Skeletal muscle cell (primary cell): Measurements from ENCODE around the gene CTH.
"Not testable (repeated sequence)": the region's sequence is repeated elsewhere in the genome, so short reads cannot be mapped to it uniquely, and the experiment has no call there.

Experiments used
- DNase-seq: peaks from one replicate; pipeline ENCODE4 v3.0.0-alpha.2; 2010; ENCODE audit warnings: low read depth
- H3K4me3 ChIP-seq: 2 replicates; pipeline ENCODE4 v1.5.1; 2011; ENCODE audit warnings: low read depth, mild to moderate bottlenecking, control low read depth, low read length, moderate library complexity

Gene CTH

DNA sequence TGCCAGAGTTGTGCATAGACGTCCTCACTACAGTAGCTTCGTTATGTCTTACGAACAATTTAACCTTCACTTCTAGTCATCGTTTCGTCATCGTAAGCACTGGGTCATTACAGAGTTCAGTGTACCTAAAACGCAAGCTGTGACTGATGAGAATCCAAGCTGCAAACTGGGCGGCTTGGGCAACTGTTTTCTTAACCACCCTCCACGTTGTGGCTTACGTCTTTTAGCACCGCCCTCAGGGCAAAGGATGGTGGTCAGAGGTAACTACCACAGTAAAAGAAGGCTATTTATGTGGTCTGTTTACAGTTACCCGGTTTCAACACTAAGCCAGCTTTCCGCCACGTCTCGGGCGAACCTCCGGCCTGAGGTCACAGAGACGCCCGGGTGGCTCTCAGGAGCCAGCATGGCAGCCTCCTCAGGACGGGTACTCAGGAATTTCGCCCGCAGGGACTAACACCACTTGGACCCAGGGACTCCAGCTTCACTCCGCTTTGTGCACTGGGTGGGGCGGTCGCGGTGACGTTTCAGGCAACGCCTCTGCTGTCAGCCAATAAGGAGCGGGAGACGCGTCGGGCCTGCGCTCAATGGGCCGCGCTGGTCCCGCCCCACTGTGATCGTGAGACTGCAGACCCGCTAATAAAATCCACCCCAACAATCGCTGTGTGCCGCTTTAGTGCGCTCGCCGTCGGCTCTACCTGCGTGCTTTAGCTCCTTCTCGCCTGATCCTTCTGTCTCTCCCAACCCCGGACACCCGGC is at the start of gene CTH:
Gene CTH, plus strand, starts transcription at position 665 of the 756 bp plus-strand sequence. CDS start 148 bp downstream, outside the sequence.
- peak within 1 kb of the TSS; percentile 93 for H3K4me3 ChIP-seq
- peak; percentile 93 for DNase-seq

DNA sequence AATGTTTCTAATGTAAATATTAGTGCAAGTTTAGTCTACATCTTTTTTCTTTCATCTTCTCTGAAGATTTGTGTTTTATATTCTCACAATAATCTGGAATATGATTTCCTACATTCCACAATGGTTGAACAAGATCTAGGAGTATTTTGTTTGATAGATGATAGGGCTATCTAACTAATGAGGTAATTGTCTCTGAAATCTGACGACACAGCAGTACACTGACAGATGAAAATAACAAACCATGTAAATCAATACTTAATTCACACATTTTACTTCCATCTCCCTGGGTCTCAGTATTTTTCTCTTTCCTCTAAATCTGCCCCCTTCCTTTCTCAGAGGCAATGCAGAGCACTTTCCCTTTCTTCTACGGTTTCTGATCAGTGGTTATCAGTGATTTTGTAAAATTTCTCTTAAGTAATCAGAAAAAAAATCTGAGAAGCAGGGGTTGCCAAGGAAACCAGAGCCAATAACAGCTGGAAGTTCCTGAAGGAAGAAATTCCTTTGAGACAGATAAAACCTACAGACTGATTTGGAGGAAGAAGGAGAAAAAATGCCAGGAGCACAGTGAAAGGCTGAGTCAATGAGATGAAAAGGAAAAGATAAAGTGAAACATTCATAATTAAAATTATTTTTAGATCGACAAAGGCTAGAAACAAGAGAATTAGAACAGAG is 49.2 kb upstream of the CTH start:
- H3K4me3 ChIP-seq: no peak overlapping the region
- DNase-seq: peak; percentile 33

GRCh38 chr1:70364439-70364838 is 46.6 kb upstream of the CTH start:
- no peak overlapping the region for H3K4me3 ChIP-seq
- no peak for DNase-seq

DNA sequence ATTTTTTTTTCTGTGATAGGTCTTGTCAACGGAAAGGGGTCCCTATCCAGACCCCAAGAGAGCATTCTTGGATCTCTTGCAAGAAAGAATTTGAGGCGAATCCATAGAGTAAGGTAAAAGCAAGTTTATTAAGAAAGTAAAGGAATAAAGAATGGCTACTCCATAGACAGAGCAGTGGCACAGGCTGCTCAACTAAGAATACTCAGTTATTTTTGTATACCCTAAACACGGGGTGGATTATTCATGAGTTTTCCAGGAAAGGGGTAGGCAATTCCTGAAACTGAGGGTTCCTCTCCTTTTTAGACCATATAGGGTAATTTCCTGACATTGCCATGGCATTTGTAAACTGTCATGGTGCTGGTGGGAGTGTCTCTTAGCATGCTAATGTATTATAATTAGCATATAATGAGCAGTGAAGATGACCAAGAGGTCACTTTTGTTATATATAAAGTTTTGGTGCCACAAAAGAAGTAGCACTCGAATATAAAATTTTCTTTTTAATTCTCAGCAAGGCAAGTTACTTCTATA is 44.6 kb upstream of the CTH start:
- DNase-seq, H3K4me3 ChIP-seq: not testable (repeated sequence)

DNA sequence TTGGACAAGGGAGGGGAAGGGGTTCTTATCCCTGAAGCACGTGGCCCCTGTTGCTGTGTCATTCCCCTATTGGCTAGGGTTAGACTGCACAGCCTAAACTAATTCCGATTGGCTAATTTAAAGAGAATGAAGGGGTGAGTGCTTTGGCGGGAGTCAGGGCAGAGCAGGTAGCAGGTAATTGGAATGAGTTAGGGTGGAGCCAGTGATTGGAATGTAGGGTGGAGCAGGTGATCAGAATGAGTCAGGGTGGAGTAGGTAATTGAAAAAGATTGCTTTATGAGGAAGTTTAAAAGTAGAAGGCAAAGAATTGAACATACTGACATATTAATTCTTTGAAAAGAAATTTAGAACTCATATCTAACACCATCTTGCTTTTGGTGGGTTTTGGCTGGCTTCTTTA is 44.1 kb upstream of the CTH start:
- not testable (repeated sequence) for DNase-seq, H3K4me3 ChIP-seq

DNA sequence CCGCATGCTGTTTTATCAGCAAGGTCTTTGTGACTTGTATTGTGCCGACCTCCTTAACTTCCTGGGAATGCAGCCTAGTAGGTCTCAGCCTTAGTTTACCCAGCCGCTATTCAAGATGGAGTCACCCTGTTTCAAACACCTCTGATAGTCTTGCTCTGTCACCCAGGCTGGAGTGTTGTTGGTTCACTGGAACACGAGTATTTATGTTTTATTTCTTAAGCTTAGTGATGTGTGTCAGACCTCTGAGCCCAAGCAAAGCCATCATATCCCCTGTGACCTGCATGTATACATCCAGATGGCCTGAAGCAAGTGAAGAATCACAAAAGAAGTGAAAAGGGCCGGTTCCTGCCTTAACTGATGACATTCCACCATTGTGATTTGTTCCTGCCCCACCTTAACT is 43.7 kb upstream of the CTH start:
- DNase-seq, H3K4me3 ChIP-seq: not testable (repeated sequence)

DNA sequence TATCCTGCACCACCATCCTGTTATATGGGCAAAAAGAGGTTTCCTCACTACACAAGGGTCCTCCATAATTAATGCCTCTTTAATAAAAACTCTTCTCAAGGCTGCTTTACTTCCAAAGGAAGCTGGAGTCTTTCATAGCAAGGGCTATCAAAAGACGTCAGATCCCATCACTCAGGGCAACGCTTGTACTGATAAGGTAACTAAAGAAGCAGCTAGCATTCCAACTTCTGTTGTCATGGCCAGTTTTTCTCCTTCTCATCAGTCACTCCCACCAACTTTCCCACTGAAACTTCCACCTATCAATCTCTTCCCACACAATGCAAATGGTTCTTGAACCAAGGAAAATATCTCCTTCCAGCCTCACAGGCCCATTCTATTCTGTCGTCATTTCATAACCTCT is 39.5 kb upstream of the CTH start:
- H3K4me3 ChIP-seq, DNase-seq: not testable (repeated sequence)

DNA sequence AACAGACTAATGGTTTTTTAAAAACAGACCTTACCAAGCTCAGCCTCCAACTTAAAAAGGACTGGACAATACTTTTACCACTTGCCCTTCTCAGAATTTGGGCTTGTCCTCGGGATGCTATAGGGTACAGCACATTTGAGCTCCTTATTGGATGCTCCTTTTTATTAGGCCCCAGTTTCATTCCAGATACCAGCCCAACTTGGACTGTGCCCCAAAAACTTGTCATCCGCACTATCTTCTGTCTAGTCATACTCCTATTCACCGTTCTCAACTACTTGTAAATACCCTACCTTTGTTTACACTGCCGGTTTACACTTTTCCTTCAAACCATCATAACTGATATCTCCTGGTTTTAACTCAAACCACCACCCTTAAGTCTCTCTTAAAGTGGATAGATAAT is 38.6 kb upstream of the CTH start:
- no peak for DNase-seq
- no peak overlapping the region for H3K4me3 ChIP-seq

DNA sequence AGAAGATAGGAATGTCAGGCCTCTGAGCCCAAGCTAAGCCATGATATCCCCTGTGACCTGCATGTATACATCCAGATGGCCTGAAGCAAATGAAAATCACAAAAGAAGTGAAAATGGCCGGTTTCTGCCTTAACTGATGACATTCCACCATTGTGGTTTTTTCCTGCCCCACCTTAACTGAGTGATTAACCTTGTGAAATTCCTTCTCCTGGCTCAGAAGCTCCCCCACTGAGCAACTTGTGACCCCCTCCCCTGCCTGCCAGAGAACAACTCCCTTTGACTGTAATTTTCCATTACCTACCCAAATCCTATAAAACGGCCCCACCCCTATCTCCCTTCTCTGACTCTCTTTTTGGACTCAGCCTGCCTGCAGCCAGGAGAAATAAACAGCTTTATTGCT is 37.5 kb upstream of the CTH start:
- H3K4me3 ChIP-seq, DNase-seq: not testable (repeated sequence)

DNA sequence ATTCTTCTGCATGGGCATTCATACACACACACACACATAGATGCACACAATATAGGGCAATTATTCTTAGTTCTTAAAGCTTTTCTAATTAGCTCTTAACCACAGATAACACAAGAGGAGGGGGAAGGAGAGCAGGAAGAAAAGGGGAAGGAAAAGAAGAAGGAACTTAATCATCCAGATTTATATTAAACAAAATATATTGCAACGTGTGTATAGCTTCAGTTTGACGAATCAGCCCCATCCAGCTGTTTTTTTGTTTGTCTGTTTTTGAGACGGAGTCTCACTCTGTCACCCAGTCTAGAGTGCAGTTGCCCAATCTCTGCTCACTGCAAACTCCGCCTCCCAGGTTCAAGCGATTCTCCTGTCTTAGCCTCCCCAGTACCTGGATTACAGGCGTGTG is 34.9 kb upstream of the CTH start:
- no peak for DNase-seq

GRCh38 chr1:70382682-70383081 is 28.4 kb upstream of the CTH start:
- no peak for DNase-seq

More for the DNA sequence above, 34.9 kb upstream of the CTH start:
- no peak overlapping the region for H3K4me3 ChIP-seq

GRCh38 chr1:70383483-70383882 is 27.6 kb upstream of the CTH start:
- DNase-seq: no peak

More at GRCh38 chr1:70382682-70383081, 28.4 kb upstream of the CTH start:
- no peak overlapping the region for H3K4me3 ChIP-seq

DNA sequence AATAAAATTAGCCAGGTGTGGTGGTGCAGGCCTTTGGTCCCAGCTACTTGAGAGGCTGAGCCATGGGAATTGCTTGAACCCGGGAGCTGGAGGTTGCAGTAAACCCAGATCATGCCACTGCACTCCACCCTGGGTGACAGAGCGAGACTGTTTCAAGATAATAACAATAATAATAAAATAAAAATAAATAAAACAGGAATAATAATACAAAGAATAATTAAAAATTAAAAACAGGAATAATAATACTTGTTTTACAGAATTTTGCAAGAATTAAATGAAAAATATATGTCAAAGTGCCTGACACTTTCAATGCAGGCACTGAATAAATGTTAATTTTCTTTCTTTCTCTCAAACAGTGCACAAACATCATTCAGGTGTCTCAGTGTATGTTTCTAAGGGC is 26.5 kb upstream of the CTH start:
- no peak overlapping the region for H3K4me3 ChIP-seq
- DNase-seq: no peak

More at GRCh38 chr1:70383483-70383882, 27.6 kb upstream of the CTH start:
- H3K4me3 ChIP-seq: no peak overlapping the region

- no peak for DNase-seq
- no peak overlapping the region for H3K4me3 ChIP-seq
Measured at GRCh38 chr1:70385477-70385876, 25.6 kb upstream of the CTH start.

- no peak for DNase-seq
- no peak overlapping the region for H3K4me3 ChIP-seq
Measured at GRCh38 chr1:70386121-70386520, 24.9 kb upstream of the CTH start.

DNA sequence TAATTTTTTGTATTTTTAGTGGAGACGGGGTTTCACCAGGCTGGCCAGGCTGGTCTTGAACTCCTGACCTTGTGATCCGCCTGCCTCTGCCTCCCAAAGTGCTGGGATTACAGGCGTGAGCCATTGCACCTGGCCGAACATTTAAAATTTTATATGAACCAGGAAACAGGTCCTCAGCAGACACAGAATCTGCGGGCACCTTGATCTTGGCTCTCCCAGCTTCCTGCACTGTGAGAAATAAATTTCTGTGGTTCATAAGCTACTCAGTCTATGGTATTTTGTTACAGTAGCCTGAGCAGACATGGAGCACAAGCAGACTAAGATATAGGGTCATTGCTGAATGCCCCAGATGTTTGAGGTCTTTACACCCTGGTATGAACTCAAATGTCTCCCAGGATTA is 23.6 kb upstream of the CTH start:
- no peak for DNase-seq
- no peak overlapping the region for H3K4me3 ChIP-seq

- no peak overlapping the region for H3K4me3 ChIP-seq
- DNase-seq: no peak
Measured at GRCh38 chr1:70392626-70393025, 18.4 kb upstream of the CTH start.

GRCh38 chr1:70396607-70397006 is 14.5 kb upstream of the CTH start:
- DNase-seq: no peak
- no peak overlapping the region for H3K4me3 ChIP-seq

GRCh38 chr1:70397013-70397412 is 14.1 kb upstream of the CTH start:
- H3K4me3 ChIP-seq: no peak overlapping the region
- DNase-seq: no peak

DNA sequence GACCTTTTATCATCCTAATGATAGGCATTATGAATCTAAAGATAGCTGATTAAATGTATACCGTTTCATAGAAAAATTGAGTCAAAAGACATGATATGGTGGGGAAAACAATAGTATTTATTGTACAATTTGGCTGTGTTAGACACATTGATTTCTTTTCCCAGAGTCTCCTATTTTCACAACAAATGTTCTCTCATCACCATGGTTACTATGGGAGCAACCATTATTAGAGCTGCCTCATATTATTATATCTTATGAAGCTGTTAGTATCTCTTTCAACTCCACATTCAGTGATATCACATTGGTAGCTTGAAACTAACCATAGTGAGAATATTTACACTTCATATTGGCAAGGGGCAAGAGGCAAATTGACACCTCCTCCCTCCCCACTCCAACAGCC is 10.7 kb upstream of the CTH start:
- no peak for DNase-seq
- no peak overlapping the region for H3K4me3 ChIP-seq

DNA sequence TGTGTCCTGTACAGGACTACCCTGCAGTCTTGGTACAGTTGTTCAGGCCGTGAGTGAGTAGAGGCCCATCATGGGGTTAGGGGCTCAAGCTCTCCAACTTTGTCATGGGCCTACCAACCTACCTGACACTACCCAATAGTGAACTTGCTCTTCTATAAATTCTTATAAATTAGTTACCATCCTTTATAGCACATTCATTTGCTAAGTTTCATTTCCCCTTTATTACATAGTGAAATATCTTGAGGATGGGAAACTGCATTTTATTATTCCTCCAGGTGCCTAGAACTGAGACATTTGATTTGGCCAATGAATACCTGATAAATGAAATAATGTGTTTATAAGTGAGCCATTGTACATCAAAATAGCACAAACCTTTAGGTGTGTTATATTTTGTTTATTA is 9.1 kb upstream of the CTH start:
- no peak for DNase-seq
- H3K4me3 ChIP-seq: no peak overlapping the region
